Stimulated activated naive CD8-positive, alpha-beta T cell treated with anti-CD3 and anti-CD28 coated beads, Interleukin-15, Interleukin-2, amounts not matched to agents 100 U/mL and 50 U/mL, for 24 hours (primary cell): Measurements from ENCODE around the gene SEC22B.
"Not testable (repeated sequence)": the region's sequence is repeated elsewhere in the genome, so short reads cannot be mapped to it uniquely, and the experiment has no call there.

Experiments
- ATAC-seq: fragments of 150-1000 bp; cut with Tn5 transposase; one replicate; pipeline ENCODE4 v1.10.0; 2021
- DNase-seq: peaks from one replicate; pipeline ENCODE4 v3.0.0; 2021

Gene SEC22B

DNA sequence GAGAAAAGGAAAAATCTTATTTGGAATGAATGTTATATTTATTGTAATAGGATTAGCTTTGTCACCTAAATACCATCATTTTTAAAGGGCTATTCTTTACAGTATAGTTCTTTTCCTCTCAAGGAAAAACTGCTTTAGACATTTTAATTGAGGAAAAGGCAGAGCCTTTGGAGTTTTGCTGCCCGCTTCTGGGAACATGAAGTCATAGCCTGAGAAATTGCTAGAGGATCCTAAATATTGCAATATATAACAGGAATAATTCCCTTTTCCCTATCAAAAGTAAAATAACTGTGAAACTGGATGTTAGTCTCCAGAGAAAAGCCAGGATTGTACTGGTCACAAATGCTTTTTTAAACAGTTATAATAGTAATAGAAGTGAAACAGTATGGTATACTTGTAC, 30.5 kb downstream of the SEC22B start:
- not testable (repeated sequence) for DNase-seq, ATAC-seq

DNA sequence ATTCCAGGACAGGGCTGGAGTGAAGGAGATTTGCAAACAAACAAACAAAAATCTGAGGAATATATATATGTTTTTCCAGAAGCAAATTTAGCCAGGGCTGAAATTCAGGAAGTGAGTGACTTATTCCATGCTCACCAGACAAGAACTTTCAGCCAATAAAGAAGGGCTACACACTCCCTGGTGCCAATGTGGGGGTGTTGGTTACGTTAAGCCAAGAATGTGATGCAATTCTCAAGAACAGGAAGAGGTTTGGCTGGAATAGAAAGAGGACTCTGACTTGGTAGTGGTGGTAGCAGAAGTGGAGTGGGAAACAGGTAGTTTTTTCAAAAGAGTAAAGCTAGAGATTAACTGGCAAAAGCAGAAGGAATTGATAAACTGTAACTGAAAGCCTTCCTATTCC, 31.7 kb downstream of the SEC22B start:
- not testable (repeated sequence) for ATAC-seq, DNase-seq

DNA sequence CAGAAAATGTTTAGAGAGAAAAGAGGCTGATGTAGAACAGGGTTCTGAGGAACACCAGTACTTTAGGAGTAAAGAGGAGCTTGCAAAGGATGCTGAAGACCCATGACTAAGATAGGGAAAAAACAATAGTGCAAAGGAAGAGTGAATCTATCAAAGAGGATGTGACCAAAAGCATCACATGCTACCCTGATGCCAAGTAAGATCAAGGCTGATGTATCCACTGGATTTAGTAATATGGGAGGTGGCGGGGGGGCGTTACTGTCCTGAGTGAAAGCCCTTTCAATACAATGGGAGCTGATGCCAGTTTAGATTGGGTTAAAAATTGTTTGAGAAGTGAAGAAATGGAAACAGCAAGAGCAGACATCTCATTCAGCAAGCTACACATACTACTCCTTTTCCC, 32.2 kb downstream of the SEC22B start:
- DNase-seq, ATAC-seq: not testable (repeated sequence)

DNA sequence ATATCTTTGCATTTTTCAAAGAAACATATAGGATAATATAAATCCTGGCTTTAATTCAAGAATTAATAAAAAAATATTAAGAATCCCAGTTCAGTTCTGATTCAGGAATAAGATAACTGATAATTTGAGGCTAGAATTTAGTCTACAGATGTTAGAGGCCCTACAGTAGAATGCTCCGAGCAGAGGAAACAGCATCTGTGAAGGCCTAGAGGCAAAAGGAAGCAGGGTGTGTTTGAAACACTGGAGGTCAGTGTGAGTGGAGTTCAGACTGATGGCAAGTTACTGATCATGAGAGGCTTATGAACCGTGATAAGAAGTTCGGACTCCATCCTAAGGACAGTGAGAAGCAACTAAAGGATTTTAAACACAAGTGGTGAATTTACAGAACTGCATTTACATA, 33.0 kb downstream of the SEC22B start:
- not testable (repeated sequence) for DNase-seq, ATAC-seq

DNA sequence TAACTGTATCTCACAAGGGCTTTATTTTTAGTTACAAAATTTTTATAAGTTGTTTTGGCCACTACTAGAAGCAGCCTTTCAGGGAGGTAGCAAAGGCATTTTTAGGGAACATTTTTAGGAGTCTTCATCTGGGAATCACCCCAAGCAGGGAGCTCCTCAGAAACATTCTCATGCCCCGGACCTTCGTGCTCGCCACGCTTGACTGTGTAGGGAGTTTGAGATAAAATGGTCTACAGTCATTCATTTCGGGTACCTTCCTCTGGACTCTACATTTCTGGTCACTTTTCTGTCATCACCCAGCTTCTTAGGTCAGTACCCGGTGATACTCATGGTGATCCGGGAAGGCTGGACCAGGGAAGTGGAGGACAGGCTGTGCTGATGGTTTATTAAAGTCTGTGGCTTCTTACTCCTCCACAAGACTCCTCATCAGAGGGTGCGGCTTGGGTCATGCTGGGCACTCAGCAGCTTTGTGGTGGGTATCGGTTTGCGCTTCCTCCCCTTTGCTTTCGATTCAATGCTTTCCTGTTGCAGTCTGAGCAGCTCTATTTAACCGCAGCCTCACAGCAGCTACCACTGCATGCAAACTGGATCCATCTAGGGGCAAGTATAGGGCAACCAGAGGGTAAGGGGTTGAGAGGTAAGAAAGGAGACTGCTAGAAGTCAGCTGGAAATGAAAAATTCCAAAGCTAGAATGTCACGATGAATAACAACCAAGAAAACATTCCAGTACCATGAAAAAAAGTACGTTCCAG, 33.6 kb downstream of the SEC22B start:
- ATAC-seq (peak; percentile 96), DNase-seq (peak; percentile 56)

DNA sequence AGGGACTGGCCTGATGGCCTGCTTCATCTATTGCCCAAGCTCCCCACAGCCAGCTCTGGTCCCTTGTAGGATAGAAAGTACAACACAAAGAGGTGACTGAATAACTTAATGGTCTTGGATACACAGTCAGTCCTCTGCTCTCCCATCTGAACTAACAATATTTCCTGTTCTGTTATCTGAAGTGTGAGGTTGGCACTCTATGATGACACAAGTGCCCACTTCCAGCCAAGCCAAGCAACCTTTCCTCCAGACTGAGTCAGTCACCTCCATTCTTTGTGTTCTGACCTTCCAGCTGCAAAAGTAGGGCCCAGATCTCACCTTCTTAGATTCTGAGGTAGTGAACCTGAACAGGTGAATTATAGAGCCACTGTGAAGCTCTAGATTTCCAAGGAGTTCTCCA, 34.5 kb downstream of the SEC22B start:
- ATAC-seq: peak; percentile 14

DNA sequence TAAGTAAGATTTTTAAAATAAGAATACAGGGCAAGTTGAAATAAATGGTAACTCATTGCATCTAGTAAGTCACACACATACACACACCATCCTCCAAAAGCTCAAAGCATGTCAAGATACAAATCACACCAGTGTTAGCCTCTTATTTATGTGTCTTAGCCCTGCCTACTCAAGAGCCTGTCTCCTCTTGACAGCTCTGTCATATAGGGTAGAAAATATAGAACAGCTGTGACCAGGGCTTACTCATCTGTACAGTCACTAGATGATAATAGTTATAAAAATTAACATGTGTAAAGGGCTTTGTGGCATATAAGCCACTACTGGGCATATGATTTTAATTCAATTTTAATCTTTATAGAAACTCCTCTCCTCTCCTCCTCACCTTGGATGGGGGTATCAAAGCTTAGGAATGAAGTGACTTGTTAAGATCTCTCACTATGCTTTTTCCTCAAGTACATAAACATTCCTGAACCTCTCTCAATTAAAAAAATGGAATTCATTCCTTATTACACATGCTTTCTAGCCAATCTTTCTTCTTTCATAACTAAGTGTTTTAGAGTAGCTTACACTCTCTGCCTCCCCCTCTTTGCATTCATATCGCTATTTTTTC, 35.6 kb downstream of the SEC22B start:
- peak; percentile 38 for ATAC-seq
- DNase-seq: not testable (repeated sequence)

More for the DNA sequence above, 34.5 kb downstream of the SEC22B start:
- DNase-seq: not testable (repeated sequence)

DNA sequence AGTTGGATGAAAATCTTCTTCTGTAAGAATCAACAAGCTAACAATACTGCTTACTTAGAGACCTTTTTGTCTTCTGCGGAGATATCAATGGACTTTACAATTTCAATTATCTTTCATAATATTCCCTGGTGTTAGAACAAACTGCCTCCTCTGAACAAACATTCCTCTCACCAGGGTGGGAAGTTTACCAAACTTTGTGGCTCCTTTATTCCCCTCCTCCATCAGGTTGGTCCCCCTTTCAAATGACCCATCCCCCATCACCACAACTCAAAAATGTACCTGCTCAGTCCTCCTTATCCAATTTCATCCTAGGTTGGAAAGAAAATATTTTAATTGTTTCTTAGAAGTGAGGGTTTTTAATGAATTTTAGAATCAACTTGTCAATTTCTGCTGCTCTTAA, 40.2 kb downstream of the SEC22B start:
- DNase-seq, ATAC-seq: not testable (repeated sequence)

DNA sequence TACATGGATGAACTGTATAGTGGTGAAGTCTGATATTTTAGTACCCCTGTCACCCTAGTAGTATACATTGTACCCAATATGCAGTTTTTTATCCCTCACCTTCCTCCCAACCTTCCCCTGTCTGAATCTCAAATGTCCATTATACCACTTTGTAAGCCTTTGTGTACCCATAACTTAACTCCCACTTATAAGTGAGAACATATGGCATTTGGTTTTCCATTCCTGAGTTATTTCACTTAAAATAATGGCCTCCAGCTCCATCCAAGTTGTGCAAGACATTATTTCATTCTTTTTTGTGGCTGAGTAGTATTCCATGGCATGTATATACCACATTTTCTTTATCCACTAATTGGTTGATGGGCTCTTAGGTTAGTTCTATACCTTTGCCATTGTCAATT, 42.4 kb downstream of the SEC22B start:
- not testable (repeated sequence) for DNase-seq, ATAC-seq

DNA sequence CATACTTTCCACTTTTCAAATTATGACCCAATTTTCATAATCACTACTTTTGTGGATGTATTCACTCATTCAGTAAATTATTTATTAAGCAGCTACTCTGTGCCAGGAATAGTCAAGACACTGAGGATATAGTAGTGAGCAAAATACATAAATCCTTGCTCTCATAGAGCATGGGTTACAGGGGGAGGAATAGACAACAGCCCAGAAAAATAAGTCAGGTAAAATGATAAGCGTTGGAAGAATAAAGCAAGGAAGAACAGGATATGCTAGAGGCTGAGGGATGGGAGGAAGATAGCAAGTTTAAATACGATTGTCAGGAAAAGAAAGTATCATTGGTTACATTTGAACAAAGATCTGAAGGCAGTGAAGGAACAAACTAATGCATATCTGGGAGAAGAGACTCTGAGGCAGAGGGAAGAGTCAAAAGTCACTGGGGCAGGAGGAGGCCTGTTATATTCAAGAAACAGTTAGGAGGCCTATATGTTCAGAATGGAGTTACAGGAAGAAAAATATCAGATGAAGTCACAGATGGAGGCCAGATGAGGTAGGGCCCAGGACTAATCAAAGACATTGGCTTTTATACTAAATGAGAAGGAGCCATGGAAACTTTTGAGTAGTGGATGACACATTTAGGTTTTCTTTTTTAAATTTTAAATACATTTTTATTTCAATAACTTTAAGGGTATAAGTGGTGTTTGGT, 42.9 kb downstream of the SEC22B start:
- DNase-seq: no peak
- no peak for ATAC-seq

DNA sequence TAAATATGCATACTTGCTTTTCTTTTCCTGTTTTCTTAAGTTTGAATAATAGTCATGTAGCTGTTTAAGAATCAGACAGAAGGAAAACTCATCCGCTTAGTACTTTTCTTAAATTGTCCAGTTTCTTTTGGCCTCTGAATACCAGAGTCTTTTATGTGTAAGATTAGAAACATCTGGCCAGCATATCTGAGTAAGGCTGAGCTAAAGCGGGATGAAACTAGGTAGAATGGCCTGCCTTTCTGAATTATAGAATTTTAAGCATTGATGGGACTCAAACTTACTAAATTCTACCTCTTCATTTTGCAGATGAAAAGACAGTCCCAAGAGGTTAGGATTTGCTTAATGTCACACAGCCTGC, 43.9 kb downstream of the SEC22B start:
- DNase-seq, ATAC-seq: not testable (repeated sequence)

DNA sequence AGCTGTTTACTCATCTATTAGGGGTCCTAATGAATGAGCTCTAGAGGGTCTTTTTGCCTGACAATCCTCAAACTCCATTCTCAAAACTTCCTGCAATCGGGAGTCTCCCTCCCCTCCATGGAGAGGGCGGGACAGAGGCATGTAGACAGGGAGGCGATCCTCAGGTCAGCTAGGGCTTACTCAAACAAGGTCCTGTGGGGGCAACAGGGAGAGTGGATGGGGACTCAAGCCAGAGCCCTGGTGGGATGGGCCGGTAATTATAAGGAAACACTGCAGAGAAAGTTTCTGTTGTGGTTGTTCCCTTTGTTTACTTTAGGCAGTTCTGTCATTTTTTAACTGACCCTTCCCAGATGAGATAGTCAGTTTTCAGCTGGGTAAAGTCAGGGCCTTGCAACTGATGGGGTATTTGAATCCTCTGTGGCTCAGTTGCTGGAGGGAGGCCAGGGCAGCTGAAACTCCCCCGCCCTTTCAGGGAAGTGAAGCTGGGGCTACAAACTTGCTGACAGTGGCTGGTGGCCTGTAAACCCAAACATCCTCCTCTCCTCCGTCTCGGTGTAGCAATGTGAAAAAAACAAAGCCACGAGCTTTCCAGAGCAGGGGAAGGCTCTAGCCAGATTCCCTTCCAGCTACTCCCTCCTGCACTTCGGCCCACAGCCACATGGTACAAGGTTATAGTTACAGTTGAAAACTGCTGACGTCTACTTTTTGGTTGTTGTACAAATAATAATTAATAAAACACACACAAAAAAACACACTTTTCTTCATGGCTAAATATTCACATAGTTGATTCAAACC, 44.5 kb downstream of the SEC22B start:
- peak; percentile 55 for ATAC-seq
- DNase-seq: not testable (repeated sequence)

DNA sequence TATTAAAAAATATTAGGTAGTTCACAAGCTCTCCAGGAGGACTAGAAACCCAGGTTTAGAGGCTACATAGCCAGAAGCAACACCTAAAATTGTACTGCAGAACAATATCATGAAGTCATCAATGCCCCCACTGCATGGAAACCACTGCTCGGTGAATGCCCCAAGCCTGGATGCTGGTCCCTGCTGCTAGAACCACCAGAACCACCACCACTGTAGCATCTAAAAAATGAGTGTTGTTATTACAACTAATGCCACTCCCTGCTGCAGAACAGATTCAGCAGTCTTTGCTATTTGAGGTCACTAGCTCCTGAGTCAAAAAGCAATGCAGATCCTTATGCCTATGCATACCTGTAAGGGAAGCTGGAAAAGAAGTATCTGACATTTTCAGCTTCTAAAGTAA, 48.4 kb downstream of the SEC22B start:
- not testable (repeated sequence) for DNase-seq, ATAC-seq

DNA sequence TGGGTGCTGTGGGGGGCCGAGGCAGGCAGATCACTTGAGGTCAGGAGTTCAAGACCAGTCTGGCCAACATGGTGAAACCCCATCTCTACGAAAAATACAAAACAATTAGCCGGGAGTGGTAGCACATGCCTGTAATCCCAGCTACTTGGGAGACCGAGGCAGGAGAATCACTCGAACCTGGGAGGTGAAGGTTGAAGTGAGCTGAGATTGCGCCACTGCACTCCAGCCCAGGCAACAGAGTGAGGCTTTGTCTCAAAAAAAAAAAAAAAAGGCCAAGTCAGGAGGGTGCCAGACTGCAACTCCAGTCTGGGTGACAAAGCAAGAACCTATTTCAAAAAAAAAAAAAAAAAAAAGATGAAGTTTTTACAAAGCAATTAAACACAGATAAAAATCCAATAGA, 50.1 kb downstream of the SEC22B start:
- ATAC-seq, DNase-seq: not testable (repeated sequence)

DNA sequence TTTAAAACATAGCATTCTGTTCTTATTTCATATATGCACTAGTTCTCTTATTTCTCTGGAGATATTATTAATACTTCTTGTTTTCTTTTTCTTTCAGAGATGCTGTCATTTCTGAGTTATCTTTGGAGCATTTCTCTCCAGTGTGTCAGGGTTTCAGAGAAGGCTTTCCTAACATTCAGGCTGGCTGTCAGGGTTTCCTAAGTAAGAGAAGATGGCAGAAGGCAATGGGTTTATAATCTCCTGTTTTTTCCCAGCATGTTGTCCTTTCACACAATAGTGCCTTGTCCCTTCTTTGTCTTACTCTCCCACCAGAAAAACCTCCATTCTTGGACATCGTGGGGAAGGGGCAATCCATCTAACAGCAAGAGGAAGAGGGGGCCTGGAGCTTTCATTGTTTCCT, 51.7 kb downstream of the SEC22B start:
- ATAC-seq, DNase-seq: not testable (repeated sequence)

DNA sequence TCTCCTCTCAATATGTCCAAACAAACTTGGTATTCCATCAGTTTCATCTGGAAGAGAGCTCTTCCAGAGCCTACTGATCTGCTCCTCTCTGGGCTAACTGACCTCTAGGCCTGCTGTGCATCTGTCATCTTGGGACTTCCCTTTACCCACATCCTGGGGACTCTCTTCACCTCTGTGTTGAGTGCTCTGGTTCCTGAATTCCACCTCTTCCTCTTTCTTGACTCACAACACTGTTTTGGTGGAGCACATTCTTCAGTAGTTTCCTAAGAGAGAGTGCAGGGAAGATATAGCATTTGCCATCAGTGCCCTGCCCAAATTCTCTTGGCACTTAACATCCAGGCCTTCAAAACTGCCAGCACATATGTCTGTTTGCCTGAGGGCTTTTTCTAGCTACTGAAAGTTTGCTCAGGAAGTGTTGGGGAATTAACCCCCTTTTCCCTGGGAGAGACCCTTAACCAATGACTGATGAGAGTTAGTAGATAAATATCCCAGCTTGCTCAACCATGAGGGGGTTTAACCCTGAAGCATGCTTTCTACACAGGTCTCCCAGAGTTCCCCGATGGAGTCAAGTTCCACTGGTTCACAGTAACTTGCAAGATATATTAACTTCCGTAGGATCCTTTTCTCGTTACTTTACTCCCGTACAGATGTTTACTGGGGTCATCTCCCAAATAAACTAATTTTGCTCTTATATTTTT, 52.4 kb downstream of the SEC22B start:
- ATAC-seq: peak; percentile 80

DNA sequence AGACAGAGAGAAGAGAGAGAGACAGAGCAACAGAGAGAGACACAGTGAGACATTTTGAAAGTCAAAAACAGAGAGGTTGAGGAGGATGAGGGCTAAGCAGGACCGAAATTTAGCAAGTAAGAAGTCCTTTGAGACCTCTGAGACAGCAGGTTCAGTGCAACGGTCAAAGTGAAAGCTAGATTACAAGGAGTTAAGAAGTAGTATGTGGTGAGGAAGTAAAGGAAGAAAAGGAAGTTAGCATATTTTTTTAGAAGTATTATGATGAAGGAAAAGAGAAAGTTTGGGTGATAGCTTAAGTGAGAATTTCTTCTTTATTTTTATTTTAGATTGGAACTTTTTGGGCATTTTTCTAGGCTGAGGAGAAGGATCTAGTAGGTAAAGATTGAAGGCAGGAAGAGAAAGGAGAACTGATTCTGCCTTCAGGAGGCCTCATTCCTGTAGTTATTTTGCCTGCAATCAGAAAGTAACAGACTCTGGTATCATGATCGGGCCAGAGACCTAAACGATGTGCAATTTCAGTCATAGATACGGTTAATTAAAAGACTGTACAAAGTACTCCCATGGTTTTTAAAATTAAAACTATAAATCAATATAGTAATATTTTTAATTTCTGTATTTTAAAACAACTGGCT, 53.9 kb downstream of the SEC22B start:
- ATAC-seq: peak; percentile 50
- not testable (repeated sequence) for DNase-seq

More for the DNA sequence above, 52.4 kb downstream of the SEC22B start:
- not testable (repeated sequence) for DNase-seq

DNA sequence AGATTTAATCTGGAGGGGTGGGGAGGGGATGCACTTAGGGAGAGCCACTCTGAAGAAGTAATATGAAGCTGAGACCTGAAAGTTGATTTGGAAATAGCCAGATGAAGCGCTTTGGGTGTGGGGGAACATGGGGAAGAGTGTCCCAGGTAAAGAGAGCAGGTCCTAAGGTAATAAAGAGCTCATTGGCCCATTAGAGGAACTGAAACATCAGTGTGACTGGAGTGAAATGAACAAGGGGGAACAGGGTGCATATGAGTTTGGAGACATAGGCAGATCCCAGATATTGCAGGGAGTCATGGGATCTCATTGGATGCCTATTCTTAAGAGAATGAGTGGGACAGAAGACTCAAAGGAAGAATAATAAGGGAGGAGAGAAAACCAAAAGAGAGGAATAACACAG, 54.5 kb downstream of the SEC22B start:
- not testable (repeated sequence) for ATAC-seq

DNA sequence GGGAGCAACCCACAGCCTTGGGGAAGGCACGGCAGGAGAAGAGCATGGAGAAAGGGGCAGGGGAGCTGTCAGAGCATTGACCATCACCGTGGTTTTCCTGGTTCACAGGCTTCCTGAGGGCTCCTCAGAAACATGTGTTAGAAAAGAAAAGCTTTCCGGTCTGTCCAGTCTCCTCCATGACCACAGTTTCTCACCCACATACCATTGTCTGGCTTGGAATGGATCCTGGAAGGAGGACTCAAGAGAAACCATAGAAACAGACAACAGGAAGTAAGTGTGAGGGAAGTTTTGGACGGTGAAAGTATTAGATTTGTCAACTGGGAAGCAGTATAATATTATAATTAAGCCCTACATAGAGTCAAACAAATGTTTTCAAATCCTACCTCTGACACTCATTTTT, 55.8 kb downstream of the SEC22B start:
- not testable (repeated sequence) for ATAC-seq

More for the DNA sequence above, 54.5 kb downstream of the SEC22B start:
- not testable (repeated sequence) for DNase-seq

DNA sequence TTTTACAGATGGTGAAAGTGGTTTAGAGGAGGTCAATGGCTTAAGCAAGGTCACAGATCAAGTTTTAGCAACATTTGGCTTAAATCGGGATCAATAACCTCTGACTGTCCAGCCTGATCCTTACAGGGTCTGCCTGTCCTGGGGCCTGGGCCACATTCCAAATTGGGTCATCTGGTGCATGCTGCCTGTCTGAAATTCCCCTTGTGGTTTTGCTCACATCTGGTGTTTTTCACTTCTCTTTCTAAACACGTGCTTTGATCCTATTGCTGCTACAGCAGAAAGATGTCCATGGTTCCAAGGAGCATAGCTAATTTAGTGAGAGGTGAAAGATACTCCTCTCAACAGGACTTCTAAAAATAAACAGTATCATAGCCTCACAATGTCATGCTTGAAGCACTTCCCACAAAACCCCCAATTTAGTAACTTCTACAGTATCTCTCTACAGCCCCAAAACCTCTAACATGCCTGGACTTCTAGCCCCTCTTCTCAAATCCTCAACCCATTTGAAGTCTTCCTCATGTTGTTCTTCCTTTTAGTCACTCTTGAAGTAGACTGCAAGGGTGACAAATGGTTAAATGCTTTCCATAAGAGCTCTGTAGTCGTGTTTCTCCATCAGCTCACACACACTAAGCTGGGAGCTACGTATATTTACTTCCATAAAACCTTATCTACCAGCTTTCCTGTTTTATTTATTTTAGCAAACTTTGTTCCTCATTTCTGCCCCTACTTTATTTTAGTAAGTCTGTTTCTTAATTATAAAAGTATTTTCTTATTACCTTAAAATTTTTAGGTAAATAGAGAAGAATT, 58.7 kb downstream of the SEC22B start:
- ATAC-seq: not testable (repeated sequence)

More for the DNA sequence above, 55.8 kb downstream of the SEC22B start:
- not testable (repeated sequence) for DNase-seq

More for the DNA sequence above, 58.7 kb downstream of the SEC22B start:
- DNase-seq: not testable (repeated sequence)
